GM12878 (cell line): ENCODE measurements around the gene IMP3. TPM values are rescaled to one million over a fixed set of nuclear protein-coding genes. Genes with fewer than 3 reads are reported as not detected.

Experiments used
- BHLHE40 ChIP-seq, 2 experiments: fragments of 450-650 bp in 1 of 2; IDR thresholded peaks; 2 replicates each; pipeline ENCODE4 v1.6.1; 2011 to 2017; ENCODE audit warnings: low read depth in 2 of 2, borderline replicate concordance in 1 of 2, improper control_type of control experiment in 1 of 2, low read length in 1 of 2, mild to moderate bottlenecking in 1 of 2
- CBFB ChIP-seq: IDR thresholded peaks from 2 replicates; pipeline ENCODE4 v1.6.1; 2016; ENCODE audit warnings: antibody characterized with exemption, low read depth
- CEBPB ChIP-seq, 2 experiments: fragments of 150-350 bp in 1 of 2; IDR thresholded peaks; 2 replicates each; pipeline ENCODE4 v1.6.1; 2012 to 2014; ENCODE audit warnings: low read depth in 2 of 2, low read length in 2 of 2, borderline replicate concordance in 1 of 2, inconsistent platforms in 1 of 2
- DPF2 ChIP-seq: fragments of 450-650 bp; IDR thresholded peaks from 2 replicates; pipeline ENCODE4 v1.6.1; 2017; ENCODE audit warnings: mild to moderate bottlenecking
- E2F4 ChIP-seq: IDR thresholded peaks from 2 replicates; pipeline ENCODE4 v1.6.1; 2012; ENCODE audit warnings: low read depth, low read length, improper control_type of control experiment
- ETV6 ChIP-seq, 2 experiments: fragments of 450-650 bp in 1 of 2; IDR thresholded peaks in 1 of 2; conservative IDR thresholded peaks in 1 of 2; 2 replicates each; pipeline ENCODE4 v1.6.1; 2014; ENCODE audit warnings: antibody characterized with exemption in 1 of 2, borderline replicate concordance in 1 of 2, low read depth in 1 of 2, mild to moderate bottlenecking in 1 of 2, moderate library complexity in 1 of 2
- GATAD2B ChIP-seq: fragments of 450-650 bp; conservative IDR thresholded peaks from 2 replicates; pipeline ENCODE4 v1.6.1; 2017; ENCODE audit warnings: low read depth, mild to moderate bottlenecking, moderate library complexity
- MYC ChIP-seq: IDR thresholded peaks from 2 replicates; pipeline ENCODE4 v1.6.1; 2011; ENCODE audit warnings: mild to moderate bottlenecking, low read length, moderate library complexity, inconsistent platforms; ENCODE audit not compliant: insufficient read depth, insufficient replicate concordance, insufficient read length, severe bottlenecking
- NFYA ChIP-seq: IDR thresholded peaks from 2 replicates; pipeline ENCODE4 v1.6.1; 2011; ENCODE audit warnings: low read depth, mild to moderate bottlenecking, low read length, improper control_type of control experiment, borderline replicate concordance
- NKRF ChIP-seq: fragments of 450-650 bp; conservative IDR thresholded peaks from 2 replicates; pipeline ENCODE4 v1.6.1; 2017; ENCODE audit warnings: mild to moderate bottlenecking, moderate library complexity
- POU2F2 ChIP-seq: IDR thresholded peaks from 3 replicates; pipeline ENCODE4 v1.6.1; 2011; ENCODE audit warnings: low read depth, mild to moderate bottlenecking, low read length, borderline replicate concordance
- RBBP5 ChIP-seq: fragments of 200-600 bp; sonication (generic); conservative IDR thresholded peaks from 2 replicates; pipeline ENCODE4 v1.6.1; 2016
- RCOR1 ChIP-seq: conservative IDR thresholded peaks from 2 replicates; pipeline ENCODE4 v1.6.1; 2012; ENCODE audit warnings: low read depth, low read length, improper control_type of control experiment
- SMC3 ChIP-seq: IDR thresholded peaks from 2 replicates; pipeline ENCODE4 v1.6.1; 2011; ENCODE audit warnings: low read length, improper control_type of control experiment, borderline replicate concordance
- STAT3 ChIP-seq: IDR thresholded peaks from 2 replicates; pipeline ENCODE4 v1.6.1; 2011; ENCODE audit warnings: low read depth, low read length, improper control_type of control experiment
- SUPT20H ChIP-seq: IDR thresholded peaks from 2 replicates; pipeline ENCODE4 v1.6.1; 2011; ENCODE audit warnings: low read depth, mild to moderate bottlenecking, low read length, moderate library complexity, borderline replicate concordance; ENCODE audit not compliant: control insufficient read depth
- TCF7 ChIP-seq: IDR thresholded peaks from 2 replicates; pipeline ENCODE4 v1.6.1; 2014; ENCODE audit warnings: antibody characterized with exemption, borderline replicate concordance
- YBX1 ChIP-seq: fragments of 450-650 bp; IDR thresholded peaks from 2 replicates; pipeline ENCODE4 v1.6.1; 2016; ENCODE audit warnings: antibody characterized with exemption
- YY1 ChIP-seq: IDR thresholded peaks from 2 replicates; pipeline ENCODE4 v1.6.1; 2011; ENCODE audit warnings: low read depth, mild to moderate bottlenecking, low read length
- polyA plus RNA-seq, 11 experiments: library from polyadenylated mRNA; depleted of rRNA in 4 of 11; unstranded in 6 of 11; stranded (reverse) in 5 of 11; fragments of >200 nt; fragmentation: Nextera tagmentation in 4 of 11; fragmentation: Illumina TruSeq in 1 of 11; extraction: Ambion mirVana in 4 of 11; extraction: Trizol in 1 of 11; gene quantifications; 1 replicate in 1 of 11; 2 replicates in 10 of 11; pipeline versions ENCODE4 v1.2.1 to v1.2.3, GENCODE V29; 2011 to 2016; ENCODE audit warnings: inconsistent platforms in 2 of 11, missing spikeins in 2 of 11, low read depth in 1 of 11
- total RNA-seq, 4 experiments: library from RNA; depleted of rRNA in 3 of 4; stranded (reverse); fragments of >200 nt in 3 of 4; fragmentation: Illumina TruSeq in 1 of 4; extraction: Trizol in 1 of 4; gene quantifications; 2 replicates each; pipeline versions ENCODE4 v1.2.1 to v1.2.3, GENCODE V29; 2013 to 2021
- TF ChIP-seq, protein P1 (sequence below): fragments of 450-650 bp; IDR thresholded peaks from 2 replicates; pipeline ENCODE4 v1.6.1; 2017; ENCODE audit warnings: antibody characterized with exemption, mild to moderate bottlenecking, moderate library complexity

The IMP3 gene
- total and polyA plus RNA-seq, 10 of the 15 experiments (the other 5 are each of a cell fraction or from before 2014, with no cell fraction given): 13.3 to 208 (median 85.2) TPM

DNA sequence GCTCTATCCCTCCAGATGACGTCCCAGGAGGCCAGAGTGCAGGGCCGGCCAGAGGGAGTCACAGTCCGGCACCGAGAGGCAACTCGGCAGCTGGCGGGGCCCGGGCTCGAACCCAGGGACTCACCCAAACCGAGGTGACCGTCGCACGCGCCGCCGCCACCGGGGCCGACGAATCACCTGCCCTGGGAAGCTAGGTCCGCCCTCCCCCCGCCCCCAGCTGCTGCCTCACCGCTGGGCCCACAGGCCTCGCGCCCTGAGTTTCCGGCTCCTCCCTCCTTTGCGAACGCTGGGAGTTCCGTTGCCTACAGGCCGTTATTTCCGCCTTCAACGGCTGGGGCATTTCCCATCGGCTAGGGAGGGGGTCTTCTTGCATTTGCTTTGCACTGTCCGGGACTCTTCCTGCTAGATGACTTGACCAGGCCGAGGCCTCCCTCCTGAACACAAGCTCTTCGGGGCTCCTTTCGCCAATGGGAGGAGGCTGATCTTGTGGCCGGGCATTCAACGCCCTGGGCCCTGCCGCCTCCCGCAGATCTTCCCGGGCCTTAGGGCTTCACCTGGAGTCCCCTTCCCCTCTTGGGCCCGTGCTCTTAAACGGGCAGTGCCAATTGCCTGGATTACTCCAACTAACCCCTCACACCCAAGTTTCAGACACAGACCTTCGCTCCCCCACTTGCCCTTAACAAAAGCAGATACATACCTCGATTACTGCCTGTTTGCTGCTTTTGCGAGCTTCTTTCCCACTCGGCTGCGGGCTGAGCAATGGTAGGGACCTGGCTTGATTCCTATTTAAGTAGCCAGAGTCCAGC, 14.3 kb downstream of the IMP3 start, which contains the start of gene SNUPN (continued):
- TF ChIP-seq GATAD2B: peak; percentile 72
- peak; percentile 62; the same call in 1 of the 3 replicates for TF ChIP-seq POU2F2
- peak; percentile 29; the same call in 1 of the 2 replicates for TF ChIP-seq DPF2
- 0 out of 2 replicates have a peak, but pooled peaks have one; percentile 30 for TF ChIP-seq YY1
- TF ChIP-seq BHLHE40 (IDR thresholded peaks at IDR 0.05; ENCODE audit: borderline replicate concordance in 1 of 2, low read depth in 2 of 2, low read length in 1 of 2): peak; percentile 91 to 98
- TF ChIP-seq NFYA: no peak
- no peak for TF ChIP-seq TCF7
- no peak for TF ChIP-seq CBFB
- TF ChIP-seq MYC: peak; percentile 83
- peak; percentile 44; the same call in 1 of the 2 replicates for TF ChIP-seq NKRF
- TF ChIP-seq SUPT20H: no peak
- no peak for TF ChIP-seq RBBP5
- peak; percentile 84; the same call in 1 of the 2 replicates for TF ChIP-seq RCOR1
- TF ChIP-seq, protein P1, sequence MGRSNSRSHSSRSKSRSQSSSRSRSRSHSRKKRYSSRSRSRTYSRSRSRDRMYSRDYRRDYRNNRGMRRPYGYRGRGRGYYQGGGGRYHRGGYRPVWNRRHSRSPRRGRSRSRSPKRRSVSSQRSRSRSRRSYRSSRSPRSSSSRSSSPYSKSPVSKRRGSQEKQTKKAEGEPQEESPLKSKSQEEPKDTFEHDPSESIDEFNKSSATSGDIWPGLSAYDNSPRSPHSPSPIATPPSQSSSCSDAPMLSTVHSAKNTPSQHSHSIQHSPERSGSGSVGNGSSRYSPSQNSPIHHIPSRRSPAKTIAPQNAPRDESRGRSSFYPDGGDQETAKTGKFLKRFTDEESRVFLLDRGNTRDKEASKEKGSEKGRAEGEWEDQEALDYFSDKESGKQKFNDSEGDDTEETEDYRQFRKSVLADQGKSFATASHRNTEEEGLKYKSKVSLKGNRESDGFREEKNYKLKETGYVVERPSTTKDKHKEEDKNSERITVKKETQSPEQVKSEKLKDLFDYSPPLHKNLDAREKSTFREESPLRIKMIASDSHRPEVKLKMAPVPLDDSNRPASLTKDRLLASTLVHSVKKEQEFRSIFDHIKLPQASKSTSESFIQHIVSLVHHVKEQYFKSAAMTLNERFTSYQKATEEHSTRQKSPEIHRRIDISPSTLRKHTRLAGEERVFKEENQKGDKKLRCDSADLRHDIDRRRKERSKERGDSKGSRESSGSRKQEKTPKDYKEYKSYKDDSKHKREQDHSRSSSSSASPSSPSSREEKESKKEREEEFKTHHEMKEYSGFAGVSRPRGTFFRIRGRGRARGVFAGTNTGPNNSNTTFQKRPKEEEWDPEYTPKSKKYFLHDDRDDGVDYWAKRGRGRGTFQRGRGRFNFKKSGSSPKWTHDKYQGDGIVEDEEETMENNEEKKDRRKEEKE: no peak
- no peak for TF ChIP-seq E2F4
- no peak for TF ChIP-seq SMC3
- TF ChIP-seq YBX1: no peak
- no peak for TF ChIP-seq CEBPB (IDR thresholded peaks at IDR 0.05; ENCODE audit: borderline replicate concordance in 1 of 2, low read depth in 2 of 2, low read length in 2 of 2)
- TF ChIP-seq ETV6 (conservative IDR thresholded peaks at IDR 0.05 in 1 of 2, IDR thresholded peaks at IDR 0.05 in 1 of 2; ENCODE audit: borderline replicate concordance in 1 of 2, low read depth in 1 of 2): peak in 1 of 2 experiments; percentile 94; a peak in 2 of 4 replicates
- no peak for TF ChIP-seq STAT3
